ENCODE results near the gene MITF.

Gene MITF

GRCh38 chr3:69985266-69985665 lies 246.0 kb downstream of the MITF start:
- Histone ChIP-seq H3K4me3 (ENCODE audit: low read depth in 1 of 2, low read length in 2 of 2) (no peak overlapping the region), H3K36me3 (ENCODE audit: control insufficient read depth in 1 of 2, insufficient read depth in 2 of 2, low read length in 2 of 2) (no peaks in the 10 kb centered on the region), H3K4me1 (ENCODE audit: control insufficient read depth in 1 of 2, insufficient read depth in 2 of 2, low read length in 2 of 2) (no peaks in the 10 kb centered on the region), H3K27me3 (ENCODE audit: low read depth, low read length) (no peaks in the 10 kb centered on the region), H3K9me3 (ENCODE audit: control insufficient read depth in 1 of 2, low read length in 2 of 2) (peaks cover 0 to 3% of the 10 kb centered on the region in 2 donors), H3K27ac (ENCODE audit: low read length) (no peak overlapping the region)

- H3K4me1 ChIP-seq (ENCODE audit: control insufficient read depth in 1 of 2, insufficient read depth in 2 of 2, low read length in 2 of 2) = no peaks in the 10 kb centered on the region
- H3K27me3 ChIP-seq (ENCODE audit: low read depth, low read length) = no peaks in the 10 kb centered on the region
- H3K36me3 ChIP-seq (ENCODE audit: control insufficient read depth in 1 of 2, insufficient read depth in 2 of 2, low read length in 2 of 2) = no peaks in the 10 kb centered on the region
- H3K27ac ChIP-seq (ENCODE audit: low read length) = no peak overlapping the region
- no peaks in the 10 kb centered on the region for H3K9me3 ChIP-seq (ENCODE audit: control insufficient read depth in 1 of 2, low read length in 2 of 2)
- no peak overlapping the region for H3K4me3 ChIP-seq (ENCODE audit: low read depth in 1 of 2, low read length in 2 of 2)
Measured at GRCh38 chr3:69986419-69986818, 247.2 kb downstream of the MITF start.

- no peaks in the 10 kb centered on the region for H3K36me3 ChIP-seq (ENCODE audit: control insufficient read depth in 1 of 2, insufficient read depth in 2 of 2, low read length in 2 of 2)
- no peak overlapping the region for H3K4me3 ChIP-seq (ENCODE audit: low read depth in 1 of 2, low read length in 2 of 2)
- no peaks in the 10 kb centered on the region for H3K27me3 ChIP-seq (ENCODE audit: low read depth, low read length)
- no peak overlapping the region for H3K27ac ChIP-seq (ENCODE audit: low read length)
- H3K9me3 ChIP-seq (ENCODE audit: control insufficient read depth in 1 of 2, low read length in 2 of 2) = no peaks in the 10 kb centered on the region
- H3K4me1 ChIP-seq (ENCODE audit: control insufficient read depth in 1 of 2, insufficient read depth in 2 of 2, low read length in 2 of 2) = no peaks in the 10 kb centered on the region
Measured at GRCh38 chr3:69987833-69988232, 248.6 kb downstream of the MITF start.

- Histone ChIP-seq H3K4me1 (ENCODE audit: control insufficient read depth in 1 of 2, insufficient read depth in 2 of 2, low read length in 2 of 2) (peaks cover 0 to 12% of the 10 kb centered on the region in 2 donors), H3K4me3 (ENCODE audit: low read depth in 1 of 2, low read length in 2 of 2) (no peak overlapping the region), H3K36me3 (ENCODE audit: control insufficient read depth in 1 of 2, insufficient read depth in 2 of 2, low read length in 2 of 2) (no peaks in the 10 kb centered on the region), H3K27ac (ENCODE audit: low read length) (no peak overlapping the region), H3K9me3 (ENCODE audit: control insufficient read depth in 1 of 2, low read length in 2 of 2) (no peaks in the 10 kb centered on the region), H3K27me3 (ENCODE audit: low read depth, low read length) (no peaks in the 10 kb centered on the region)
Measured at GRCh38 chr3:69993757-69994156, 254.5 kb downstream of the MITF start.

- Histone ChIP-seq H3K4me3 (ENCODE audit: low read depth in 1 of 2, low read length in 2 of 2) (no peak overlapping the region), H3K36me3 (ENCODE audit: control insufficient read depth in 1 of 2, insufficient read depth in 2 of 2, low read length in 2 of 2) (no peaks in the 10 kb centered on the region), H3K4me1 (ENCODE audit: control insufficient read depth in 1 of 2, insufficient read depth in 2 of 2, low read length in 2 of 2) (peaks cover 0 to 15% of the 10 kb centered on the region in 2 donors), H3K27ac (ENCODE audit: low read length) (no peak overlapping the region), H3K27me3 (ENCODE audit: low read depth, low read length) (no peaks in the 10 kb centered on the region), H3K9me3 (ENCODE audit: control insufficient read depth in 1 of 2, low read length in 2 of 2) (no peaks in the 10 kb centered on the region)
Measured at GRCh38 chr3:69994919-69995318, 255.7 kb downstream of the MITF start.

GRCh38 chr3:69997631-69998307 lies 258.5 kb downstream of the MITF start:
- Histone ChIP-seq H3K27ac (ENCODE audit: low read length) (no peak overlapping the region), H3K4me3 (ENCODE audit: low read depth in 1 of 2, low read length in 2 of 2) (no peak overlapping the region), H3K27me3 (ENCODE audit: low read depth, low read length) (no peaks in the 10 kb centered on the region), H3K9me3 (ENCODE audit: control insufficient read depth in 1 of 2, low read length in 2 of 2) (no peaks in the 10 kb centered on the region), H3K36me3 (ENCODE audit: control insufficient read depth in 1 of 2, insufficient read depth in 2 of 2, low read length in 2 of 2) (no peaks in the 10 kb centered on the region), H3K4me1 (ENCODE audit: control insufficient read depth in 1 of 2, insufficient read depth in 2 of 2, low read length in 2 of 2) (peaks cover 0 to 15% of the 10 kb centered on the region in 2 donors)

- Histone ChIP-seq H3K27ac (ENCODE audit: low read length) (peak overlapping the region; percentile 84), H3K4me3 (ENCODE audit: low read depth in 1 of 2, low read length in 2 of 2) (peak overlapping the region; percentile 33 to 42), H3K4me1 (ENCODE audit: control insufficient read depth in 1 of 2, insufficient read depth in 2 of 2, low read length in 2 of 2) (peaks cover 0 to 15% of the 10 kb centered on the region in 2 donors), H3K9me3 (ENCODE audit: control insufficient read depth in 1 of 2, low read length in 2 of 2) (no peaks in the 10 kb centered on the region), H3K36me3 (ENCODE audit: control insufficient read depth in 1 of 2, insufficient read depth in 2 of 2, low read length in 2 of 2) (no peaks in the 10 kb centered on the region), H3K27me3 (ENCODE audit: low read depth, low read length) (no peaks in the 10 kb centered on the region)
Measured at GRCh38 chr3:69998759-69999139, 259.5 kb downstream of the MITF start.

- H3K27me3 ChIP-seq (ENCODE audit: low read depth, low read length) = no peaks in the 10 kb centered on the region
- H3K36me3 ChIP-seq (ENCODE audit: control insufficient read depth in 1 of 2, insufficient read depth in 2 of 2, low read length in 2 of 2) = no peaks in the 10 kb centered on the region
- no peaks in the 10 kb centered on the region for H3K9me3 ChIP-seq (ENCODE audit: control insufficient read depth in 1 of 2, low read length in 2 of 2)
- H3K27ac ChIP-seq (ENCODE audit: low read length) = peak within 1 kb of the TSS; percentile 84
- peaks cover 0 to 15% of the 10 kb centered on the region in 2 donors for H3K4me1 ChIP-seq (ENCODE audit: control insufficient read depth in 1 of 2, insufficient read depth in 2 of 2, low read length in 2 of 2)
- peak within 1 kb of the TSS; percentile 33 to 42 for H3K4me3 ChIP-seq (ENCODE audit: low read depth in 1 of 2, low read length in 2 of 2)
Measured at GRCh38 chr3:69999140-70000027, 260.1 kb downstream of the MITF start, which contains the start of gene SAMMSON. Gene SAMMSON (plus strand): TSS chr3:69999733.

- no peaks in the 10 kb centered on the region for H3K9me3 ChIP-seq (ENCODE audit: control insufficient read depth in 1 of 2, low read length in 2 of 2)
- H3K4me1 ChIP-seq (ENCODE audit: control insufficient read depth in 1 of 2, insufficient read depth in 2 of 2, low read length in 2 of 2) = peaks cover 0 to 15% of the 10 kb centered on the region in 2 donors
- H3K27me3 ChIP-seq (ENCODE audit: low read depth, low read length) = no peaks in the 10 kb centered on the region
- H3K36me3 ChIP-seq (ENCODE audit: control insufficient read depth in 1 of 2, insufficient read depth in 2 of 2, low read length in 2 of 2) = no peaks in the 10 kb centered on the region
- no peak overlapping the region for H3K27ac ChIP-seq (ENCODE audit: low read length)
- H3K4me3 ChIP-seq (ENCODE audit: low read depth in 1 of 2, low read length in 2 of 2) = no peak overlapping the region
Measured at GRCh38 chr3:70000028-70000410, 260.8 kb downstream of the MITF start.

- Histone ChIP-seq H3K27ac (ENCODE audit: low read length) (no peak overlapping the region), H3K4me1 (ENCODE audit: control insufficient read depth in 1 of 2, insufficient read depth in 2 of 2, low read length in 2 of 2) (peaks cover 0 to 15% of the 10 kb centered on the region in 2 donors), H3K4me3 (ENCODE audit: low read depth in 1 of 2, low read length in 2 of 2) (no peak overlapping the region), H3K27me3 (ENCODE audit: low read depth, low read length) (no peaks in the 10 kb centered on the region), H3K36me3 (ENCODE audit: control insufficient read depth in 1 of 2, insufficient read depth in 2 of 2, low read length in 2 of 2) (no peaks in the 10 kb centered on the region), H3K9me3 (ENCODE audit: control insufficient read depth in 1 of 2, low read length in 2 of 2) (no peaks in the 10 kb centered on the region)
Measured at GRCh38 chr3:70000563-70001081, 261.4 kb downstream of the MITF start.

GRCh38 chr3:70003119-70003518 lies 263.9 kb downstream of the MITF start:
- no peaks in the 10 kb centered on the region for H3K9me3 ChIP-seq (ENCODE audit: control insufficient read depth in 1 of 2, low read length in 2 of 2)
- peaks cover 0 to 9% of the 10 kb centered on the region in 2 donors for H3K4me1 ChIP-seq (ENCODE audit: control insufficient read depth in 1 of 2, insufficient read depth in 2 of 2, low read length in 2 of 2)
- no peak overlapping the region for H3K27ac ChIP-seq (ENCODE audit: low read length)
- no peaks in the 10 kb centered on the region for H3K36me3 ChIP-seq (ENCODE audit: control insufficient read depth in 1 of 2, insufficient read depth in 2 of 2, low read length in 2 of 2)
- H3K4me3 ChIP-seq (ENCODE audit: low read depth in 1 of 2, low read length in 2 of 2) = no peak overlapping the region
- H3K27me3 ChIP-seq (ENCODE audit: low read depth, low read length) = no peaks in the 10 kb centered on the region
